Esophagus muscularis mucosa (tissue), 4 donors: ENCODE results near the gene METTL4. TPM values are rescaled to one million over a fixed set of nuclear protein-coding genes. Genes with fewer than 3 reads are reported as not detected.

Experiments
- DNase-seq: peaks from one replicate; pipeline ENCODE4 v3.0.0-alpha.2; 2017; ENCODE audit errors: extremely low spot score
- H3K27ac ChIP-seq, 4 donors: fragments of 200-600 bp; sonication (generic); replicated peaks in 1 of 4; 1 replicate in 3 of 4; 2 replicates in 1 of 4; pipeline ENCODE4 v1.5.1; 2016 to 2019; ENCODE audit warnings: mild to moderate bottlenecking in 1 of 4
- H3K27me3 ChIP-seq, 4 donors: fragments of 200-600 bp; sonication (generic); one replicate each; pipeline versions ENCODE4 v1.5.1 to v1.6.0; 2016 to 2019
- H3K36me3 ChIP-seq, 4 donors: fragments of 200-600 bp; sonication (generic); one replicate each; pipeline ENCODE4 v1.5.1; 2016 to 2019
- H3K4me1 ChIP-seq, 4 donors: fragments of 200-600 bp; sonication (generic); one replicate each; pipeline ENCODE4 v1.5.1; 2016 to 2019
- H3K4me3 ChIP-seq, 4 donors: fragments of 200-600 bp; sonication (generic); 1 replicate in 2 of 4; 2 replicates in 2 of 4; pipeline ENCODE4 v1.5.1; 2016 to 2019; ENCODE audit warnings: mild to moderate bottlenecking in 4 of 4, moderate library complexity in 1 of 4
- H3K9me3 ChIP-seq, 4 donors: fragments of 200-600 bp; sonication (generic); 1 replicate in 3 of 4; 2 replicates in 1 of 4; pipeline ENCODE4 v1.5.1; 2016 to 2019
- CTCF ChIP-seq, 3 experiments: fragments of 200-600 bp in 2 of 3; fragments of 450-650 bp in 1 of 3; sonication (generic) in 2 of 3; IDR thresholded peaks; one replicate each; pipeline ENCODE4 v1.5.1; 2017 to 2019; ENCODE audit warnings: antibody characterized with exemption in 3 of 3, mild to moderate bottlenecking in 2 of 3, moderate library complexity in 1 of 3
- EP300 ChIP-seq: sonication (generic); formaldehyde crosslinking; IDR thresholded peaks from one replicate; pipeline ENCODE4 v1.6.1; 2017; ENCODE audit warnings: antibody characterized with exemption
- POLR2A ChIP-seq: fragments of 450-650 bp; IDR thresholded peaks from one replicate; pipeline ENCODE4 v1.6.1; 2017; ENCODE audit warnings: antibody characterized with exemption, moderate library complexity, mild to moderate bottlenecking, low read depth
- POLR2AphosphoS5 ChIP-seq, 2 donors: sonication (generic); formaldehyde crosslinking; IDR thresholded peaks; one replicate each; pipeline ENCODE4 v1.6.1; 2017; ENCODE audit warnings: antibody characterized with exemption in 2 of 2
- WGBS: methylation state at CpG from one replicate; pipeline ENCODE4 v1.1.5; 2018; 5-methylcytosine and 5-hydroxymethylcytosine counted together
- intact Hi-C: fragments of 100-400 bp; cut with DNase I; formaldehyde crosslinking; loops from one replicate; pipeline ENCODE4 v1.15.1; 2023
- total RNA-seq, 4 donors: library from RNA; depleted of rRNA; stranded (reverse); fragments of >200 nt; gene quantifications; one replicate each; pipeline versions ENCODE4 v1.1.0 to v1.2.1, GENCODE V29; 2016

The METTL4 gene
- total RNA-seq, 4 donors from 2014 or later: 4.3 to 8.3 (median 5.7) TPM

- Histone ChIP-seq H3K36me3 (no peaks in the 10 kb centered on the region), H3K27ac (no peak overlapping the region), H3K9me3 (no peaks in the 10 kb centered on the region), H3K4me1 (peaks cover 0 to 16% (median 15%) of the 10 kb centered on the region in 4 donors), H3K27me3 (no peaks in the 10 kb centered on the region), H3K4me3 (no peak overlapping the region)
- DNase-seq: no peak
- WGBS: 23% methylated on average over 1 of the region's 1 CpG
- no peak for TF ChIP-seq EP300
- intact Hi-C loops: no loop called here
Measured at GRCh38 chr18:2515171-2515787, 56.0 kb downstream of the METTL4 start.

DNA sequence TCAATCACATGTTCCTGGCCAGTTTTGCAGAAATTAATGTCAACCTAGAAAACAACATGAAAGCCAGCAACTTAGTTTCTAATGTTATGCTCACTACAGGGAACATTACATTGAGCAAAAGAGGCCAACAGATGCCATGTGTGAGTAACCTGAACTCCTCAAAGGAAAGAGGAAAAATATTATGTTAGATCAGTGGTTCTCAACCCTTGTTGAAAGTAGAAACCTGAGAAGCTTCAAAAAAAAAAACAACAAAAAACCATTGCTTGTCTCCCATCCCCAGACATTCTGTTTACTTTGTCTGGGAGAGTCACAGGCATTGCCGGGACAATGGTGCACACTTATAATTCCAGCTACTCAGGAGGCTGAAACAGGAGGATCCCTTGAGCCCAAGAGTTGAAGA, 57.7 kb downstream of the METTL4 start:
- Histone ChIP-seq H3K27ac (no peak overlapping the region), H3K36me3 (no peaks in the 10 kb centered on the region), H3K4me1 (peaks cover 0 to 16% (median 15%) of the 10 kb centered on the region in 4 donors), H3K4me3 (no peak overlapping the region), H3K27me3 (no peaks in the 10 kb centered on the region), H3K9me3 (no peaks in the 10 kb centered on the region)
- WGBS: 36% methylated on average over 1 of the region's 1 CpG
- intact Hi-C loops: no loop called here
- TF ChIP-seq CTCF (IDR thresholded peaks at IDR 0.05): no peak
- no peak for TF ChIP-seq EP300
- no peak for TF ChIP-seq POLR2A
- no peak for TF ChIP-seq POLR2AphosphoS5 (IDR thresholded peaks at IDR 0.05)
- DNase-seq: no peak

- DNase-seq: no peak
- Histone ChIP-seq H3K4me3 (no peak overlapping the region), H3K27me3 (no peaks in the 10 kb centered on the region), H3K36me3 (no peaks in the 10 kb centered on the region), H3K9me3 (no peaks in the 10 kb centered on the region), H3K4me1 (peaks cover 0 to 16% (median 15%) of the 10 kb centered on the region in 4 donors), H3K27ac (no peak overlapping the region)
- no peak for TF ChIP-seq POLR2A
- no peak for TF ChIP-seq EP300
- TF ChIP-seq POLR2AphosphoS5 (IDR thresholded peaks at IDR 0.05): no peak
- no peak for TF ChIP-seq CTCF (IDR thresholded peaks at IDR 0.05)
- 96% methylated on average over 2 of the region's 2 CpGs for WGBS
- intact Hi-C loops: no loop called here
Measured at GRCh38 chr18:2512059-2512458, 59.2 kb downstream of the METTL4 start.

- TF ChIP-seq POLR2AphosphoS5 (IDR thresholded peaks at IDR 0.05) (no peak), CTCF (IDR thresholded peaks at IDR 0.05) (no peak), EP300 (no peak), POLR2A (no peak)
- no peaks in the 10 kb centered on the region for H3K36me3 ChIP-seq
- H3K9me3 ChIP-seq: no peaks in the 10 kb centered on the region
- WGBS: 92% methylated on average over 3 of the region's 3 CpGs
- H3K27me3 ChIP-seq: no peaks in the 10 kb centered on the region
- peaks cover 0 to 16% (median 12%) of the 10 kb centered on the region in 4 donors for H3K4me1 ChIP-seq
- no peak overlapping the region for H3K4me3 ChIP-seq
- H3K27ac ChIP-seq: no peak overlapping the region
- intact Hi-C loops: no loop called here
- DNase-seq: no peak
Measured at GRCh38 chr18:2511451-2511850, 59.9 kb downstream of the METTL4 start.

GRCh38 chr18:2510416-2510815, 60.9 kb downstream of the METTL4 start:
- Histone ChIP-seq H3K9me3 (no peaks in the 10 kb centered on the region), H3K36me3 (no peaks in the 10 kb centered on the region), H3K27ac (no peak overlapping the region), H3K4me1 (peaks cover 0 to 7% (median 3%) of the 10 kb centered on the region in 4 donors), H3K27me3 (no peaks in the 10 kb centered on the region), H3K4me3 (no peak overlapping the region)
- intact Hi-C loops: no loop called here
- no peak for TF ChIP-seq POLR2A
- TF ChIP-seq EP300: no peak
- TF ChIP-seq CTCF (IDR thresholded peaks at IDR 0.05): no peak
- TF ChIP-seq POLR2AphosphoS5 (IDR thresholded peaks at IDR 0.05): no peak
- WGBS: 94% methylated on average over 6 of the region's 6 CpGs
- no peak for DNase-seq
